ENCODE measurements around the gene CALN1.

The CALN1 gene

DNA sequence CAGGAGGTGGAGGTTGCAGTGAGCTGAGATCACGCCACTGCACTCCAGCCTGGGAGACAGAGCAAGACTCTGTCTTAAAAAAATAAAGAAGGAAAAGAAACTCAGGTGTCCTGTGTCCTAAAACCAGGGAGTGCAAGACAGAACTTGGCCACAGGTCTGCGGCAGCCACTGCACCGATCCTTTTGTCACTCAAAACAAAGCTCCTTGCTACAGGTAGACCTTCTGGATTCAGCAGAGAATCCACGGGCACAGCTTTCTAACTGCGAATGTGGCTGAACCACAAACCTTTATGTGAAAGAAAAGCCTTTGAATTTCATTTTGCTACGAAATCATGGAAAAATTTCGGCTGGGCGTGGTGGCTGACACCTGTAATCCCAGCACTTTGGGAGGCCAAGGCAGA is 634.9 kb downstream of the CALN1 start:
- no peaks in the 10 kb centered on the region; the same call in 1 of the 2 replicates for H3K9me3 ChIP-seq
- TF ChIP-seq, protein P1, sequence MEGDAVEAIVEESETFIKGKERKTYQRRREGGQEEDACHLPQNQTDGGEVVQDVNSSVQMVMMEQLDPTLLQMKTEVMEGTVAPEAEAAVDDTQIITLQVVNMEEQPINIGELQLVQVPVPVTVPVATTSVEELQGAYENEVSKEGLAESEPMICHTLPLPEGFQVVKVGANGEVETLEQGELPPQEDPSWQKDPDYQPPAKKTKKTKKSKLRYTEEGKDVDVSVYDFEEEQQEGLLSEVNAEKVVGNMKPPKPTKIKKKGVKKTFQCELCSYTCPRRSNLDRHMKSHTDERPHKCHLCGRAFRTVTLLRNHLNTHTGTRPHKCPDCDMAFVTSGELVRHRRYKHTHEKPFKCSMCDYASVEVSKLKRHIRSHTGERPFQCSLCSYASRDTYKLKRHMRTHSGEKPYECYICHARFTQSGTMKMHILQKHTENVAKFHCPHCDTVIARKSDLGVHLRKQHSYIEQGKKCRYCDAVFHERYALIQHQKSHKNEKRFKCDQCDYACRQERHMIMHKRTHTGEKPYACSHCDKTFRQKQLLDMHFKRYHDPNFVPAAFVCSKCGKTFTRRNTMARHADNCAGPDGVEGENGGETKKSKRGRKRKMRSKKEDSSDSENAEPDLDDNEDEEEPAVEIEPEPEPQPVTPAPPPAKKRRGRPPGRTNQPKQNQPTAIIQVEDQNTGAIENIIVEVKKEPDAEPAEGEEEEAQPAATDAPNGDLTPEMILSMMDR (IDR thresholded peaks at IDR 0.05; ENCODE audit: low read depth, low read length) = no peak
- no peaks in the 10 kb centered on the region for H3K36me3 ChIP-seq
- no peak for DNase-seq
- H3K4me3 ChIP-seq (ENCODE audit: low read depth, low read length) = no peak overlapping the region
- H3K4me1 ChIP-seq = no peaks in the 10 kb centered on the region
- H3K27me3 ChIP-seq = no peaks in the 10 kb centered on the region

DNA sequence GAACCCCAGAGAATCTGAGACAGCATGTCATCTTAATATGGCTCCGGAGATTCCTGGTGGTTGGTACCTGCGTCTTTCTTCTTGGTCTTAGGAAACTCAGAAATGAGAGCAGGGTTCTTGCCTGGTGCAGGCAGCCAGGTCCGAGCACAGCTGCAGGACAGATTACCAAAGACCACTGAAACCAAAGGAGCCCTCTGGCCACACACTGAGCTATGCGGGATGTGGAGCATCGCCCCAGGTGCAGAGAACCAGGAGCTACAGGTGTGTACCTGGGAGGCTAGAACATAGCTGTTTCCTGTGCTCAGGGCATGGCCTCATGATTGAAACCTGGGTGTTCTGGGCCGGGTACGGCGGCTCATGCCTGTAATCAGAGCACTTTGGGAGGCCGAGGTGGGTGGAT is 635.4 kb downstream of the CALN1 start:
- Histone ChIP-seq H3K27me3 (no peaks in the 10 kb centered on the region), H3K4me1 (no peaks in the 10 kb centered on the region), H3K9me3 (no peaks in the 10 kb centered on the region), H3K4me3 (ENCODE audit: low read depth, low read length) (no peak overlapping the region), H3K36me3 (no peaks in the 10 kb centered on the region)
- DNase-seq = no peak
- TF ChIP-seq, protein P1 (IDR thresholded peaks at IDR 0.05; ENCODE audit: low read depth, low read length) = no peak

DNA sequence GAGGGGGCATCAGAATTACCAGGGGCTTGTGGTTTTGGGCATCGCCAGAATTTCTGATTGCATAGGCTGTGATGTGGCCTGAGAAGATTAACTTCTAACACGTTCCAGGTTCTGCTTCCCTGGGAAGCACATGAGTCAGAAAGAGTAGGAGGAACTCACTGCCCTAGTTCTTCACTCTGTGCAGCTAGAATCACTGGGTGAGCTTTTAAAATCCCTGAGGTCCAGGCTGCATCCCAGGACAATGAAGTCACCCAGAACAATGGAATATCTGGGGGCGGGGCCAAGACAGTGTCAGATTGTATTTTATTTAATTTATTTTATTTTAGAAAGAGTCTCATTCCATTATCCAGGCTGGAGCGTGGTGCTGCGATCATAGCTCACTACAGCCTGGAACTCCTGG is 636.5 kb downstream of the CALN1 start:
- TF ChIP-seq, protein P1 (IDR thresholded peaks at IDR 0.05; ENCODE audit: low read depth, low read length) = no peak
- Histone ChIP-seq H3K9me3 (no peaks in the 10 kb centered on the region), H3K27me3 (no peaks in the 10 kb centered on the region), H3K4me3 (ENCODE audit: low read depth, low read length) (no peak overlapping the region), H3K4me1 (no peaks in the 10 kb centered on the region), H3K36me3 (no peaks in the 10 kb centered on the region)
- DNase-seq = no peak

- Histone ChIP-seq H3K9me3 (no peaks in the 10 kb centered on the region), H3K36me3 (no peaks in the 10 kb centered on the region), H3K27me3 (no peaks in the 10 kb centered on the region), H3K4me3 (ENCODE audit: low read depth, low read length) (no peak overlapping the region), H3K4me1 (no peaks in the 10 kb centered on the region)
- TF ChIP-seq, protein P1 (IDR thresholded peaks at IDR 0.05; ENCODE audit: low read depth, low read length) = no peak
- DNase-seq = no peak
Observed at GRCh38 chr7:71772779-71773178, 639.4 kb downstream of the CALN1 start.

GRCh38 chr7:71770269-71770907 is 641.8 kb downstream of the CALN1 start:
- no peak for DNase-seq
- TF ChIP-seq, protein P1 (IDR thresholded peaks at IDR 0.05; ENCODE audit: low read depth, low read length) = no peak
- Histone ChIP-seq H3K4me3 (ENCODE audit: low read depth, low read length) (no peak overlapping the region), H3K4me1 (no peaks in the 10 kb centered on the region), H3K27me3 (no peaks in the 10 kb centered on the region), H3K36me3 (no peaks in the 10 kb centered on the region), H3K9me3 (no peaks in the 10 kb centered on the region)

DNA sequence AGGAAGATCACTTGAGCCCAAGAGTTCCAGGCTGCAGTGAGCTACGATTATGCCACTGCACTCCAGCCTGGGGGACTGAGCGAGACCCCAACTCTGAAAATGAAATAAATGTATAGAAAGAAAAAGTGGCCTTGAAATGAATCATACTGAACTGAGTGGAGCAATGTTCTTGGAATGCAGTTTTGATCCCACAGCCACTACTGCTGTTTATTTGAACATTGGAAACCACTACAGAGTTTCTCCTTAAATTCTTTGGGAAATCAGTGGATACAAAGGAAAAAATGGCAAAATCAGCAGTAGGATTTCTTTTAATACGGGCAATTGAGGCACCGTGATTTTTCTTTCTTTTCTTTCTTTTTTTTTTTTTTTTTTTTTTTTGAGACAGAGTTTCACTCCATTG is 642.8 kb downstream of the CALN1 start:
- no peak for DNase-seq
- TF ChIP-seq, protein P1 (IDR thresholded peaks at IDR 0.05; ENCODE audit: low read depth, low read length) = no peak

More for the DNA sequence above, 642.8 kb downstream of the CALN1 start:
- H3K27me3 ChIP-seq = no peaks in the 10 kb centered on the region
- no peak overlapping the region for H3K4me3 ChIP-seq (ENCODE audit: low read depth, low read length)
- H3K36me3 ChIP-seq = no peaks in the 10 kb centered on the region
- H3K9me3 ChIP-seq = no peaks in the 10 kb centered on the region
- H3K4me1 ChIP-seq = no peaks in the 10 kb centered on the region
